Neural cell (in vitro differentiated cells): Measurements from ENCODE around the gene SLC41A3.

Experiments
- CTCF ChIP-seq: fragments of 450-650 bp; IDR thresholded peaks from 2 replicates; pipeline ENCODE4 v1.5.1; 2014; ENCODE audit warnings: antibody characterized with exemption, mild to moderate bottlenecking, moderate library complexity; ENCODE audit not compliant: poor library complexity, severe bottlenecking
- EP300 ChIP-seq: fragments of 450-650 bp; conservative IDR thresholded peaks from 2 replicates; pipeline ENCODE4 v1.6.1; 2014; ENCODE audit warnings: antibody characterized with exemption, mild to moderate bottlenecking, moderate library complexity; ENCODE audit not compliant: poor library complexity, severe bottlenecking
- EZH2 ChIP-seq: fragments of 200-600, 300-800 bp; shearing (Covaris generic), sonication (generic); IDR thresholded peaks from 2 replicates; pipeline ENCODE4 v1.6.1; 2014; ENCODE audit warnings: antibody characterized with exemption, low read length, borderline replicate concordance, mild to moderate bottlenecking; ENCODE audit not compliant: insufficient read depth, poor library complexity, severe bottlenecking
- MXI1 ChIP-seq: fragments of 450-650 bp; conservative IDR thresholded peaks from 2 replicates; pipeline ENCODE4 v1.6.1; 2014; ENCODE audit warnings: antibody characterized with exemption, mild to moderate bottlenecking; ENCODE audit not compliant: poor library complexity, severe bottlenecking
- RAD21 ChIP-seq: fragments of 450-650 bp; conservative IDR thresholded peaks from 2 replicates; pipeline ENCODE4 v1.6.1; 2014; ENCODE audit warnings: antibody characterized with exemption, mild to moderate bottlenecking, moderate library complexity
- REST ChIP-seq: IDR thresholded peaks from 2 replicates; pipeline ENCODE4 v1.6.1; 2012; ENCODE audit warnings: borderline replicate concordance
- TAF1 ChIP-seq: IDR thresholded peaks from 2 replicates; pipeline ENCODE4 v1.6.1; 2012; ENCODE audit warnings: low read depth

DNA sequence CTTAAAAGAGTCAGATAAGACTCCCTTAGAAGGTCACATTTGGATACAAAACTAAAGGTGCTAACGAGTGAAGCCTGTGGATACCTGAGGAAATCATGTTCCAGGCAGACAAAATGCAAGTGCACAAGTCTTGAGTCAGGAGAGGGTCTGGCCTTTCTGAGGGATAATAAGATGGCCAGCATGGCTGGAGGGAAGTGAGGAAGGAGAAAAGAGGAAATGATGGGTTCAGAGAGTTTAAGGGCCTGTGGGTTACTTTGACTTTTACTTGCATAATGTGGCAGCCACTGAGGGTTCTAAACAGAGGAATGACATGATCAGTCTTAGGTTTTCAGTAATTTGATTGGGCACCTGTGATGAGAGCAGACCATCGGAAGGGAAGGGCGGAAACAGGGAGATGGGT, 118.4 kb downstream of the SLC41A3 start:
- TF ChIP-seq CTCF (no peak), RAD21 (no peak), EZH2 (no peak), TAF1 (no peak), MXI1 (no peak), EP300 (no peak), REST (no peak)
